Thyroid gland (tissue), 4 donors: Measurements from ENCODE around the gene ADAM30. TPM values are rescaled to one million over a fixed set of nuclear protein-coding genes. Genes with fewer than 3 reads are reported as not detected.

Experiments used
- DNase-seq, 2 donors: peaks; one replicate each; pipeline ENCODE4 v3.0.0-alpha.2; 2019
- H3K27ac ChIP-seq, 3 donors: fragments of 200-600 bp; sonication (generic); 1 replicate in 2 of 3; 2 replicates in 1 of 3; pipeline ENCODE4 v1.5.1; 2016 to 2019; ENCODE audit warnings: mild to moderate bottlenecking in 1 of 3, moderate library complexity in 1 of 3
- H3K27me3 ChIP-seq: fragments of 200-600 bp; sonication (generic); one replicate; pipeline ENCODE4 v1.5.1; 2019
- H3K36me3 ChIP-seq, 2 donors: fragments of 200-600 bp; sonication (generic); one replicate each; pipeline ENCODE4 v1.5.1; 2016 to 2019
- H3K4me1 ChIP-seq, 2 donors: fragments of 200-600 bp; sonication (generic); one replicate each; pipeline ENCODE4 v1.5.1; 2017 to 2019
- H3K4me3 ChIP-seq, 3 donors: fragments of 200-600 bp; sonication (generic); replicated peaks in 1 of 3; 1 replicate in 2 of 3; 2 replicates in 1 of 3; pipeline ENCODE4 v1.5.1; 2016; ENCODE audit warnings: mild to moderate bottlenecking in 1 of 3
- H3K9me3 ChIP-seq: fragments of 200-600 bp; sonication (generic); one replicate; pipeline ENCODE4 v1.5.1; 2017
- POLR2A ChIP-seq, 2 donors: fragments of 450-650 bp; IDR thresholded peaks; one replicate each; pipeline ENCODE4 v1.6.1; 2017; ENCODE audit warnings: antibody characterized with exemption in 2 of 2, mild to moderate bottlenecking in 2 of 2, moderate library complexity in 1 of 2
- WGBS, 2 donors: methylation state at CpG; one replicate each; pipeline ENCODE4 v1.1.5; 2017; 5-methylcytosine and 5-hydroxymethylcytosine counted together
- intact Hi-C: fragments of 100-400 bp; cut with DNase I; formaldehyde crosslinking; loops from one replicate; pipeline ENCODE4 v1.15.1; 2023
- total RNA-seq, 4 donors: library from RNA; depleted of rRNA; stranded (reverse); fragments of >200 nt; gene quantifications; one replicate each; pipeline ENCODE4 v1.2.3, GENCODE V29; 2016
- TF ChIP-seq, protein P1 (sequence below), 6 experiments: fragments of 200-600 bp in 3 of 6; fragments of 450-650 bp in 3 of 6; sonication (generic) in 3 of 6; IDR thresholded peaks; one replicate each; pipeline ENCODE4 v1.5.1; 2016 to 2019; ENCODE audit warnings: antibody characterized with exemption in 6 of 6, mild to moderate bottlenecking in 2 of 6, inconsistent platforms in 1 of 6, moderate library complexity in 1 of 6

ADAM30 gene
- total RNA-seq, 4 donors from 2014 or later: 0.13 TPM; not detected in 3

DNA sequence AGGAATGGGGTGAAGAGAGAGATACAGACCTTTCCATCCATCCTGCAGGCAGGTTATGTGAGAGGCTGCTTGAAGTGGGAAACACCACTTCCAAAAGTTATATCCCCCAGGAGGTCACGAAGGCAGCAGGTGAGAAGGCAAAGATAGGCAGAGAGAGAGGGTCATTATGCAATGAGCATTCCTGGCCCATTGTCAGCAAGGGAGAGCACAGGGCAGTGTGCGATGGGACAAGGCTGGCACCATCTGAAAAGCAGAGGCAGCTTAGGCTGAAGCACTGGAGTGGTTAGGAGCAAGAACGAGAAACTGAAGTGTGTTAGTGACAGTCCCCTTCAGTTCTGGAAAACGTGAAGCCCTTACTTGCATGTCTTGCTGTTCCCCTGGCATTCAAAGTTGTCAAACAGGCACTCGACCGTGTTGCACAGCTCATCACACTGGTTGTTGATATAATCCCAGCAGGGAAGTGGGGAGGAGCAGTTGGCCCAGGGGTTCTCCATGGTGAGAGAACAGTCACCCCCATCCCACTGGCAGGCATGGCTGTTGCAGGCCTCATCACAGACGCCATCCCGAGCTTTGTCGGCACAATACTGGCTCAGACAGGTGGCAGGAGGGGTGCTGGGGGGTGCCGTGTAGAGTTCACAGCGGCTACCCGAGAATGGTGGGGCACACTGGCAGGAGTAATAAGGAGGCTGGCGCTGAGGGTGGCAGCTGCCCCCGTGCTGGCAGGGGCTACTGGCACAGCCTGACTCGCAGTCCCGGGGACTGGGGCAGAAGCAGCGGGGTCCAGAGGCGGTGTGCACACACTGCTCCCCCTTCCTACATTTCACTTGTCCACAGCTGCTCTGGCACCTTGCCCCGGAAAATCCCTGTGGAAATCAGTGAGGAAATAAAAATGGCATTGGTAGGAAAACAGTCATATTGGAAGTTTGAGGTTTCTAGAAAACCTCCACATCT is 28.9 kb upstream of the ADAM30 start:
- 60 to 73% methylated on average over 17 to 19 of the region's 19 CpGs for WGBS, 2 donors
- peaks cover 64 to 81% of the 10 kb centered on the region in 2 donors for H3K36me3 ChIP-seq
- no peaks in the 10 kb centered on the region for H3K27me3 ChIP-seq
- DNase-seq: peak; percentile 56 to 65
- no peak overlapping the region for H3K27ac ChIP-seq
- H3K4me1 ChIP-seq: peaks cover 0 to 4% of the 10 kb centered on the region in 2 donors
- intact Hi-C loops: no loop called here
- no peak overlapping the region for H3K4me3 ChIP-seq
- no peaks in the 10 kb centered on the region for H3K9me3 ChIP-seq
- no peak for TF ChIP-seq POLR2A (IDR thresholded peaks at IDR 0.05)
- TF ChIP-seq, protein P1, sequence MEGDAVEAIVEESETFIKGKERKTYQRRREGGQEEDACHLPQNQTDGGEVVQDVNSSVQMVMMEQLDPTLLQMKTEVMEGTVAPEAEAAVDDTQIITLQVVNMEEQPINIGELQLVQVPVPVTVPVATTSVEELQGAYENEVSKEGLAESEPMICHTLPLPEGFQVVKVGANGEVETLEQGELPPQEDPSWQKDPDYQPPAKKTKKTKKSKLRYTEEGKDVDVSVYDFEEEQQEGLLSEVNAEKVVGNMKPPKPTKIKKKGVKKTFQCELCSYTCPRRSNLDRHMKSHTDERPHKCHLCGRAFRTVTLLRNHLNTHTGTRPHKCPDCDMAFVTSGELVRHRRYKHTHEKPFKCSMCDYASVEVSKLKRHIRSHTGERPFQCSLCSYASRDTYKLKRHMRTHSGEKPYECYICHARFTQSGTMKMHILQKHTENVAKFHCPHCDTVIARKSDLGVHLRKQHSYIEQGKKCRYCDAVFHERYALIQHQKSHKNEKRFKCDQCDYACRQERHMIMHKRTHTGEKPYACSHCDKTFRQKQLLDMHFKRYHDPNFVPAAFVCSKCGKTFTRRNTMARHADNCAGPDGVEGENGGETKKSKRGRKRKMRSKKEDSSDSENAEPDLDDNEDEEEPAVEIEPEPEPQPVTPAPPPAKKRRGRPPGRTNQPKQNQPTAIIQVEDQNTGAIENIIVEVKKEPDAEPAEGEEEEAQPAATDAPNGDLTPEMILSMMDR (IDR thresholded peaks at IDR 0.05): no peak

DNA sequence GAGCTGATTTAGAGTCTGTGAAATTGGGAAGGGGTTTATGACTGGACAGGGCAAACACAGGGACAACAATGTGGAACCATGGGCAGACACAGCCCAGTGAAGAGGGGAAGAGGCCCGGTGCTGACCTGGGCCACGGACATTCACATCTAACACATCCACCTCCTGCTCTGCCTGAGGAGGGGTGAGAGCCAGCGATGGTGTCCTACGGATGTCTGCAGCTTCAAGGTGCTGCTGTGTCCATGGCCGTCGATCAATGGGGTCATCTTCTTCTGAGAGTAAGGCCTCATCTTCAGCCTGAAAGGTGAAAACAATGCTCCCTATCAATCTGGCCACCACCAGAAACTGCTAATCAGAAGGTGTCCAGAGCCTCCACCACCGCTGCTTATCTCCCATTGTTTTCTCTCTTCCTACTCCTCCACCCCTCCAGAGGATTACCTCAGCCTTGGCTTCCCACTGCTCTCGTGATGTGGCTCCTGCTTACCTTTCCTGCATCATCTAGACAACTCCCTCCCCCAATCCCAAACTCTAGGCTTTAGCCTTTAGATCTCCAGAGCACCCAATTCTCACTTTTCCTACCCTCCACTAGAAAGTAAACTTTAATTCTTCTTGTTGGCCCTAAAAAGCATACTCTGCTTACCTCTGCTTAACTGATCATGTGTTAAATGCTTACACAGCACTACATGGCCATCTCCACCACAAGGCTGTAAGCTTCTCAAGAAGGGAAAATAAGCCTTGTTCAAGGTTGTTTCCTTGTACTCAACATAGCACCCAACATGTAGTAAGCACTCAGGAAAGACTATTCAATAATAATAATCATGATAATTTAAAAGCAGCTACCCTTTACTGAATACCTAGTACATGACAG is 24.0 kb upstream of the ADAM30 start:
- peaks cover 0 to 4% of the 10 kb centered on the region in 2 donors for H3K4me1 ChIP-seq
- DNase-seq: no peak
- no peaks in the 10 kb centered on the region for H3K27me3 ChIP-seq
- H3K9me3 ChIP-seq: no peaks in the 10 kb centered on the region
- TF ChIP-seq POLR2A (IDR thresholded peaks at IDR 0.05): no peak
- TF ChIP-seq, protein P1 (IDR thresholded peaks at IDR 0.05): no peak
- no peak overlapping the region for H3K4me3 ChIP-seq
- 91 to 92% methylated on average over 8 of the region's 8 CpGs for WGBS, 2 donors
- H3K36me3 ChIP-seq: peaks cover 84 to 90% of the 10 kb centered on the region in 2 donors
- intact Hi-C loops: no loop called here
- H3K27ac ChIP-seq: no peak overlapping the region

DNA sequence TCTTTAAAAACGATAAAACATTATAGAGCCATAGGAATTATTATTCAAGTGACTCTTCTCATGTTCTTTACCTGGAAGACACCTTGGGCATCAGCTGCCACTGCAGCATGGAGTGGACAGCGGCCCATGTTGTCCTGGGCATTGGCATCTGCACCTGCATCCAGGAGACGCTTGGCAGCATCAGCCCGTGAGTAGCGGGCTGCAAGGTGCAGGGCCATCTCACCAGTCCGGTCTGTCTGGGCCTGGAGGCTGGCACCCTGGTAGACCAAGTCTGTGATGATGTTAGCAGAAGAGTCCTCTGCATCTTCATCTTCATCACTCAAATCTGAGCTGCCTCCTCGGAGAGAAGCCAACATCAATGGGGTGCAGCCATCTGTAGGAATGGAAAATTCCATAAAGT is 22.9 kb upstream of the ADAM30 start:
- Histone ChIP-seq H3K36me3 (peaks cover 84 to 91% of the 10 kb centered on the region in 2 donors), H3K4me1 (no peaks in the 10 kb centered on the region), H3K27ac (no peak overlapping the region), H3K9me3 (no peaks in the 10 kb centered on the region), H3K4me3 (no peak overlapping the region), H3K27me3 (no peaks in the 10 kb centered on the region)
- no peak for DNase-seq
- intact Hi-C loops: no loop called here
- TF ChIP-seq, protein P1 (IDR thresholded peaks at IDR 0.05): no peak
- no peak for TF ChIP-seq POLR2A (IDR thresholded peaks at IDR 0.05)
- 86 to 91% methylated on average over 5 to 7 of the region's 7 CpGs for WGBS, 2 donors

DNA sequence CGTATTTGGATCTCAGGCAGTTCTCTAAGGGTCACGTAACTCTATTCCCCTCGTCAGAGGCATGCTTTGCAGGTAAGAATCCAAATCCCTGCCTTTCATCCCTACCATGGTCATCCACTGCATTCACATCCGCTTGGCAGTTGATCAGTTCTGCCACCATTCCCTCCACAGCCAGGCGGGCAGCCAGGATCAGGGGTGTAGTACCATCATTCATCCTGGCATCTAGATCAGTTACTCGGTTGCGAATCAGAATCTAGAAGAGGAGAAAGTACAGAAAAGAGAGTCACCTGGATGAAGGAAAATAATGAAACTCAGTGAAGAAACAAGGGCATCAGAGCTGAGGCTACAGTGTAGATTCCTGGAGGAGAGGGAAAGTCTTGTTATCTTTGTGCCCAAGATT is 22.0 kb upstream of the ADAM30 start:
- H3K9me3 ChIP-seq: no peaks in the 10 kb centered on the region
- H3K27ac ChIP-seq: no peak overlapping the region
- DNase-seq: no peak
- 95 to 98% methylated on average over 7 of the region's 7 CpGs for WGBS, 2 donors
- peaks cover 75 to 82% of the 10 kb centered on the region in 2 donors for H3K36me3 ChIP-seq
- no peak overlapping the region for H3K4me3 ChIP-seq
- intact Hi-C loops: no loop called here
- TF ChIP-seq, protein P1 (IDR thresholded peaks at IDR 0.05): no peak
- TF ChIP-seq POLR2A (IDR thresholded peaks at IDR 0.05): no peak
- no peaks in the 10 kb centered on the region for H3K4me1 ChIP-seq
- no peaks in the 10 kb centered on the region for H3K27me3 ChIP-seq
